Bone marrow (tissue), 2 donors: Measurements from ENCODE around the gene TCF12.
"Not testable (repeated sequence)": the region's sequence is repeated elsewhere in the genome, so short reads cannot be mapped to it uniquely, and the experiment has no call there.

Source experiments
- DNase-seq, 2 donors: peaks; one replicate each; lab custom pipeline; 2025; lab: John Stamatoyannopoulos, UW

Gene TCF12

GRCh38 chr15:56978898-56979662, 60.6 kb downstream of the TCF12 start:
- DNase-seq, result no peak

- no peak for DNase-seq
These were observed 62.0 kb downstream of the TCF12 start for GRCh38 chr15:56980473-56980872.

- DNase-seq, result no peak
These were observed 62.7 kb downstream of the TCF12 start for GRCh38 chr15:56981160-56981559.

GRCh38 chr15:56982987-56983386, 64.5 kb downstream of the TCF12 start:
- DNase-seq, result no peak

- peak in 1 of 2 donors; percentile 78 for DNase-seq
These were observed 66.4 kb downstream of the TCF12 start for GRCh38 chr15:56984681-56985481.

GRCh38 chr15:56985856-56986255, 67.4 kb downstream of the TCF12 start:
- no peak for DNase-seq

GRCh38 chr15:56987286-56987685, 68.8 kb downstream of the TCF12 start:
- DNase-seq, result no peak

GRCh38 chr15:56988219-56988618, 69.8 kb downstream of the TCF12 start:
- DNase-seq, result no peak

GRCh38 chr15:56989411-56989924, 71.0 kb downstream of the TCF12 start:
- no peak for DNase-seq

- DNase-seq, result no peak
These were observed 72.6 kb downstream of the TCF12 start for GRCh38 chr15:56991017-56991416.

- peak in 1 of 2 donors; percentile 34 for DNase-seq
These were observed 74.3 kb downstream of the TCF12 start for GRCh38 chr15:56992725-56993124.

- DNase-seq, result no peak
These were observed 75.8 kb downstream of the TCF12 start for GRCh38 chr15:56994280-56994679.

- DNase-seq, result no peak
These were observed 77.6 kb downstream of the TCF12 start for GRCh38 chr15:56996093-56996492.

GRCh38 chr15:56996746-56997470, 78.5 kb downstream of the TCF12 start:
- DNase-seq, result no peak

GRCh38 chr15:57003418-57003817, 85.0 kb downstream of the TCF12 start:
- DNase-seq, result no peak

- no peak for DNase-seq
These were observed 86.8 kb downstream of the TCF12 start for GRCh38 chr15:57005244-57005643.

- not testable (repeated sequence) for DNase-seq
These were observed 89.4 kb downstream of the TCF12 start for GRCh38 chr15:57007797-57008196.

- DNase-seq, result no peak
These were observed 92.3 kb downstream of the TCF12 start for GRCh38 chr15:57010724-57011123.

GRCh38 chr15:57012556-57012955, 94.1 kb downstream of the TCF12 start:
- DNase-seq, result no peak

GRCh38 chr15:57014896-57015295, 96.5 kb downstream of the TCF12 start:
- not testable (repeated sequence) for DNase-seq

- no peak for DNase-seq
These were observed 96.9 kb downstream of the TCF12 start for GRCh38 chr15:57015360-57015759.

- no peak for DNase-seq
These were observed 97.5 kb downstream of the TCF12 start for GRCh38 chr15:57015897-57016296.
